ENCODE results near the gene NDUFAF3. TPM values are rescaled to one million over a fixed set of nuclear protein-coding genes. Genes with fewer than 3 reads are reported as not detected.

The NDUFAF3 gene
- total RNA-seq, result 60.4 to 74.3 TPM (median 69.2 TPM) in 3 replicates
- long read RNA-seq, transcript NDUFAF3-202 (5 exons, 2,012 nt), result major isoform, 76 of 97 reads
- long read RNA-seq, partial matches to known transcripts, result 3 of 97 reads
- long read RNA-seq, other reads (novel, unspliced or antisense), result 16 of 97 reads

- peaks cover 59% of the 10 kb centered on the region for H3K4me1 Mint-ChIP-seq (ENCODE audit: low read depth)
- H3K9me3 Mint-ChIP-seq (ENCODE audit: low read depth), result no peaks in the 10 kb centered on the region
- H3K27ac Mint-ChIP-seq (ENCODE audit: unreplicated experiment), result peak within 1 kb of the TSS; percentile 97
- H3K27me3 Mint-ChIP-seq (ENCODE audit: low read depth), result no peaks in the 10 kb centered on the region
- peak; percentile 99 for DNase-seq (ENCODE audit: low spot score)
- peak within 1 kb of the TSS; percentile 90 for H3K4me3 Mint-ChIP-seq (ENCODE audit: unreplicated experiment)
- peaks cover 16% of the 10 kb centered on the region for H3K36me3 Mint-ChIP-seq (ENCODE audit: low read depth)
- peak; percentile 99 for TF ChIP-seq CTCF (IDR thresholded peaks at IDR 0.05)
These were observed at the start of gene NDUFAF3 for GRCh38 chr3:49021813-49022687. Gene NDUFAF3 (plus strand): TSS chr3:49022121. CDS start chr3:49022145, 24 bp downstream.

- TF ChIP-seq CTCF (IDR thresholded peaks at IDR 0.05), result no peak
- H3K27ac Mint-ChIP-seq (ENCODE audit: unreplicated experiment), result no peak overlapping the region
- H3K4me3 Mint-ChIP-seq (ENCODE audit: unreplicated experiment), result no peak overlapping the region
- H3K36me3 Mint-ChIP-seq (ENCODE audit: low read depth), result peaks cover 44% of the 10 kb centered on the region
- no peaks in the 10 kb centered on the region for H3K4me1 Mint-ChIP-seq (ENCODE audit: low read depth)
- H3K27me3 Mint-ChIP-seq (ENCODE audit: low read depth), result no peaks in the 10 kb centered on the region
- H3K9me3 Mint-ChIP-seq (ENCODE audit: low read depth), result no peaks in the 10 kb centered on the region
- DNase-seq (ENCODE audit: low spot score), result no peak
These were observed 47.7 kb upstream of the NDUFAF3 start for GRCh38 chr3:48974076-48974864.

GRCh38 chr3:48979451-48979850 lies 42.5 kb upstream of the NDUFAF3 start:
- peaks cover 37% of the 10 kb centered on the region for H3K36me3 Mint-ChIP-seq (ENCODE audit: low read depth)
- no peaks in the 10 kb centered on the region for H3K27me3 Mint-ChIP-seq (ENCODE audit: low read depth)
- no peak overlapping the region for H3K4me3 Mint-ChIP-seq (ENCODE audit: unreplicated experiment)
- H3K9me3 Mint-ChIP-seq (ENCODE audit: low read depth), result no peaks in the 10 kb centered on the region
- no peak overlapping the region for H3K27ac Mint-ChIP-seq (ENCODE audit: unreplicated experiment)
- no peak for DNase-seq (ENCODE audit: low spot score)
- H3K4me1 Mint-ChIP-seq (ENCODE audit: low read depth), result no peaks in the 10 kb centered on the region
- no peak for TF ChIP-seq CTCF (IDR thresholded peaks at IDR 0.05)

GRCh38 chr3:48980295-48980694 lies 41.6 kb upstream of the NDUFAF3 start:
- H3K36me3 Mint-ChIP-seq (ENCODE audit: low read depth), result peaks cover 31% of the 10 kb centered on the region
- no peak overlapping the region for H3K27ac Mint-ChIP-seq (ENCODE audit: unreplicated experiment)
- H3K9me3 Mint-ChIP-seq (ENCODE audit: low read depth), result no peaks in the 10 kb centered on the region
- DNase-seq (ENCODE audit: low spot score), result no peak
- no peak for TF ChIP-seq CTCF (IDR thresholded peaks at IDR 0.05)
- H3K27me3 Mint-ChIP-seq (ENCODE audit: low read depth), result no peaks in the 10 kb centered on the region
- no peak overlapping the region for H3K4me3 Mint-ChIP-seq (ENCODE audit: unreplicated experiment)
- H3K4me1 Mint-ChIP-seq (ENCODE audit: low read depth), result no peaks in the 10 kb centered on the region

GRCh38 chr3:48982016-48982415 lies 39.9 kb upstream of the NDUFAF3 start:
- H3K27me3 Mint-ChIP-seq (ENCODE audit: low read depth), result no peaks in the 10 kb centered on the region
- no peak for TF ChIP-seq CTCF (IDR thresholded peaks at IDR 0.05)
- H3K4me3 Mint-ChIP-seq (ENCODE audit: unreplicated experiment), result no peak overlapping the region
- no peak overlapping the region for H3K27ac Mint-ChIP-seq (ENCODE audit: unreplicated experiment)
- H3K4me1 Mint-ChIP-seq (ENCODE audit: low read depth), result no peaks in the 10 kb centered on the region
- no peaks in the 10 kb centered on the region for H3K9me3 Mint-ChIP-seq (ENCODE audit: low read depth)
- peaks cover 26% of the 10 kb centered on the region for H3K36me3 Mint-ChIP-seq (ENCODE audit: low read depth)
- no peak for DNase-seq (ENCODE audit: low spot score)

Measured in chondrocyte (in vitro differentiated cells).